PC-3 (cell line): Measurements from ENCODE around the gene GALNT13.

Experiments
- EZH2 ChIP-seq: fragments of 300-600 bp; sonication (generic); IDR thresholded peaks from one replicate; pipeline ENCODE4 v1.6.1; 2017; ENCODE audit warnings: antibody characterized with exemption, mild to moderate bottlenecking, low read length; ENCODE audit not compliant: unreplicated experiment
- EZH2phosphoT487 ChIP-seq: fragments of 300-600 bp; sonication (generic); IDR thresholded peaks from 2 replicates; pipeline ENCODE4 v1.6.1; 2018; ENCODE audit warnings: mild to moderate bottlenecking, antibody characterized with exemption, low read length, borderline replicate concordance
- TF ChIP-seq, protein P1 (sequence below): fragments of 300-600 bp; sonication (generic); conservative IDR thresholded peaks from 2 replicates; pipeline ENCODE4 v1.5.1; 2017; ENCODE audit warnings: antibody characterized with exemption, low read depth, mild to moderate bottlenecking, low read length

DNA sequence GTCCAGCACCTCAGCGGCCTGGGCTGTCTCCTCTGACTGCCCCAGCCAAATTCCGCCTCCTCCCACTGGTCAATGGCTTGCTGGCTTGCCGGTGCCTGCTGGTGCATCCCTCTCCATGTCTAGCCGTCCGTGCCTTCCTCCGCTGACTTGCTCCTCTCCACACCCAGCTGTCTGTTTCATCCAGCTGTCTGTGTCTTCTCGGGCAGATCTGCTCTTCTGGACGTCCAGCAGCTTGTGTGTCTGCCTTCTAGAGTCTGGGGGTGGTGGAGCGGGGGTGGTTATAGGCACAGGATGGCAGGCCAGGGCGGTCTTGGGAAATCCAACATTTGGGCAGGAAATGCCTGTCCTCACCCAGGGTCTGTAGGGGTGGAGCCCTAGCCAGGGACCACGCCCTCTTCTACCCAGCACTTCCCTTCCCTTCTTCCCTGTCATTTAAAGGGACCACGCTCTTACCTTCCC, 369.2 kb downstream of the GALNT13 start:
- TF ChIP-seq, protein P1, sequence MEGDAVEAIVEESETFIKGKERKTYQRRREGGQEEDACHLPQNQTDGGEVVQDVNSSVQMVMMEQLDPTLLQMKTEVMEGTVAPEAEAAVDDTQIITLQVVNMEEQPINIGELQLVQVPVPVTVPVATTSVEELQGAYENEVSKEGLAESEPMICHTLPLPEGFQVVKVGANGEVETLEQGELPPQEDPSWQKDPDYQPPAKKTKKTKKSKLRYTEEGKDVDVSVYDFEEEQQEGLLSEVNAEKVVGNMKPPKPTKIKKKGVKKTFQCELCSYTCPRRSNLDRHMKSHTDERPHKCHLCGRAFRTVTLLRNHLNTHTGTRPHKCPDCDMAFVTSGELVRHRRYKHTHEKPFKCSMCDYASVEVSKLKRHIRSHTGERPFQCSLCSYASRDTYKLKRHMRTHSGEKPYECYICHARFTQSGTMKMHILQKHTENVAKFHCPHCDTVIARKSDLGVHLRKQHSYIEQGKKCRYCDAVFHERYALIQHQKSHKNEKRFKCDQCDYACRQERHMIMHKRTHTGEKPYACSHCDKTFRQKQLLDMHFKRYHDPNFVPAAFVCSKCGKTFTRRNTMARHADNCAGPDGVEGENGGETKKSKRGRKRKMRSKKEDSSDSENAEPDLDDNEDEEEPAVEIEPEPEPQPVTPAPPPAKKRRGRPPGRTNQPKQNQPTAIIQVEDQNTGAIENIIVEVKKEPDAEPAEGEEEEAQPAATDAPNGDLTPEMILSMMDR = no peak
- TF ChIP-seq EZH2 (no peak), EZH2phosphoT487 (no peak)
